Fibroblast of mammary gland (primary cell): Measurements from ENCODE around the gene ASPN.

ENCODE experiments used
- DNase-seq: peaks from one replicate; pipeline ENCODE4 v3.0.0-alpha.2; 2010; ENCODE audit warnings: low read depth
- H3K4me3 ChIP-seq: 2 replicates; pipeline ENCODE4 v1.5.1; 2011; ENCODE audit warnings: low read depth, mild to moderate bottlenecking, low read length, moderate library complexity; ENCODE audit not compliant: control insufficient read depth
- TF ChIP-seq, protein P1 (sequence below): conservative IDR thresholded peaks from 2 replicates; pipeline ENCODE4 v1.5.1; 2011; ENCODE audit warnings: low read depth, low read length, inconsistent platforms; ENCODE audit not compliant: control insufficient read depth, insufficient read depth

The ASPN gene

DNA sequence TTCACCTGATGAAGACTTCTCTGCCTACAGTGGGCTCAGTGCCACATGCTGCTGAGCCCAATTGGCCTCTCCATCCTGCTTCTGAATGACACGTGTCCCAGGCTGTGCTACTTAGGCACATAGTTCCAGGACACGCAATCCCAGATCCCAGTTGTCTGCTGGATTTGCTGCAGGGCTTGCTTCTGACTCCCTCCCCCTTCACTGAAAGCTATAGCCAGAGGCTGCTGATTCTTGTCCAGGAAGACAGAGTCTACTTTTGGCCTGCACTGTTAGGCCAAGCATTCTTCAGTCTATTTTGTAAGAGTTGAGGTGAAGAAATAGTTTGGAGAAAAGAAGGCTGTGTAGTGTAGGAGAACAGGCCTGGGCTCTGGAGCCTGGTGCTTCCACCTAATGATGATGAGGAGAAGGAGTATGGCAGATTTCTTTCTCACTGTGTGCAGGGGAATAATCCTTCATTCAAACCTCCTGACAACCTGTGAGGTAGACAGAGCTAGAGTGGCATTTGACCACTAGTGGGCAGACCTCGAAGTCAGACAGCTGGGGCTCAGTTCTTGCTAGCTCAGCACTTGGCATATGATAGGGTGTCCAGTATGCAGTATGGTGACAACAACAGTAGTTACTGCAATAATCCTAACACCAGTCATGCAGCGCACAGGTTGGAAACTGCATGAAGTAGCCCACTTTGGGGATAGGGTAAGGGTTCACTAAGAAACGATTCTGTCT lies 19.5 kb upstream of the ASPN start:
- no peak overlapping the region for H3K4me3 ChIP-seq
- TF ChIP-seq, protein P1, sequence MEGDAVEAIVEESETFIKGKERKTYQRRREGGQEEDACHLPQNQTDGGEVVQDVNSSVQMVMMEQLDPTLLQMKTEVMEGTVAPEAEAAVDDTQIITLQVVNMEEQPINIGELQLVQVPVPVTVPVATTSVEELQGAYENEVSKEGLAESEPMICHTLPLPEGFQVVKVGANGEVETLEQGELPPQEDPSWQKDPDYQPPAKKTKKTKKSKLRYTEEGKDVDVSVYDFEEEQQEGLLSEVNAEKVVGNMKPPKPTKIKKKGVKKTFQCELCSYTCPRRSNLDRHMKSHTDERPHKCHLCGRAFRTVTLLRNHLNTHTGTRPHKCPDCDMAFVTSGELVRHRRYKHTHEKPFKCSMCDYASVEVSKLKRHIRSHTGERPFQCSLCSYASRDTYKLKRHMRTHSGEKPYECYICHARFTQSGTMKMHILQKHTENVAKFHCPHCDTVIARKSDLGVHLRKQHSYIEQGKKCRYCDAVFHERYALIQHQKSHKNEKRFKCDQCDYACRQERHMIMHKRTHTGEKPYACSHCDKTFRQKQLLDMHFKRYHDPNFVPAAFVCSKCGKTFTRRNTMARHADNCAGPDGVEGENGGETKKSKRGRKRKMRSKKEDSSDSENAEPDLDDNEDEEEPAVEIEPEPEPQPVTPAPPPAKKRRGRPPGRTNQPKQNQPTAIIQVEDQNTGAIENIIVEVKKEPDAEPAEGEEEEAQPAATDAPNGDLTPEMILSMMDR, result peak; percentile 57
- peak; percentile 55 for DNase-seq

DNA sequence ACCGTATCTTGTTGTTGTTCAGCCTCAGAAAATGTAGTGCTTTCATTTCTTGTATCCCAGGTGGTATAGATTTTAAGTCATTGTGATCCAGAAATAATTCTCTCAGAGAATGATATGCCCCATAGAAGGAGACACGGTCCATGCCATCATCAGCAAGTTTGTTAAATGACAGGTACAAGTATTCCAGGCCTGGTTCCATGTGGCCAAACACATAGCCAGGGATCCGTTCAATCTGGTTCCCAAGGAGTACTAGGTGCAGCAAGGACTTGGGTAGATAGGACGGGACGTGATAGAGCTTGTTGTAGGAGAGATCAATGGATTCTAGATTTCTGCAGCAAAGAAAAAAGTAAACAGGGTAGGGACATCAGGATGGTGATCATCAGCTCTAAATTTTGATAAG lies 18.4 kb upstream of the ASPN start:
- H3K4me3 ChIP-seq, result no peak overlapping the region
- TF ChIP-seq, protein P1, result no peak
- DNase-seq, result no peak

DNA sequence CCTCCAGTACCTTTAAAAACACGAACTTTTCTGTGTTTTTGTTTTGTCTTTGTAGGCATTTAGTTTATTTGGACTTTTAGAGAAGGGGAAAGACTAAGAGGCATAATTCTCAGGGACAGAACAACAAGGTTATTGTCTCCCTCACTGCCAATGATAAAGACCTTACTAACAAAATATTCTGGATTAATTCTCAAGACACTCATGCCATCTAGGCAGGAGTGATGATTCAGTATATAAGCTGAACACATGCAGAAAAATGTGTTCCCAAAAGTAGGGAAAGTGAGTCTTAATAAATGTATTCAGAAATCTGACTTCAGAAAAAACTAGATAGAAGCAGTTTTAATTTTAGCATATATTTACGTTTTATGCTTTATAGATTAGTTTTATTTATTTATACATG lies 17.4 kb upstream of the ASPN start:
- no peak overlapping the region for H3K4me3 ChIP-seq
- TF ChIP-seq, protein P1, result no peak

DNA sequence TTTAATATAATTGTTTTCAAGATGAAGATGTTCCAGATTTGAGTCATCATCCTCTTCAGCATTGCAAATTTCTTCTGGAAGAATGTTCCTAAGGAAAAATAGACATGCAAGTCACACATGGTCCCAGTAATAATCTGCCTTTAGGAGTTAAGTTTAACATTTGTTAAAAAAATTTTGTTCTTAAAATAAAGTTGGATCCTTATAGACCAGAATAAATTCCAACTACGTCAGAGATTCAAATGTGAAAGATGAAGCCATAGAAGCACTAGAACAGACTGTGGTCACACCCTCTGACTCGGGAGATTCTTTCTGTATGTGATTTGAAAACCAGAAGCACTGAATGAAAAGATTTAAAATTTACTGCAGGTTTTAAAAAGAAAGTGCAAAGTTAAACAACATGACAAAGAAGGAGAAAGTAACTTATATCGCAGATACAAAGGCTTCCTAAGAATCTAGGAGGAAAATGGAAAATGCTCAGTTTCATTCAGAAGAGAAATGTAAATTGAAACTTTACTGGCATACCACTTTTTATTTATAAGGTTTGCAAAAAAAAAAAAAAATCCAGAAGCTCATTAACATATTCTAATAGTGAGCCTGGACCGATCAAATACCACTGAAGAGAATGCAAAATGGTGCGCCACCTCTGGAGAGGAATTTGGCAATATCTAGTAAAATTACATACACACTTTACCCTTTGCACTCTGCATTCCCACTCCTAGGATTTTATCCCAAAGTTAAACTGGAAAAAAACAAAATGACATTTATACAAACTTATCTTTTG lies 14.3 kb upstream of the ASPN start:
- H3K4me3 ChIP-seq, result no peak overlapping the region
- TF ChIP-seq, protein P1, result no peak
- DNase-seq, result peak; percentile 38

More for the DNA sequence above, 17.4 kb upstream of the ASPN start:
- DNase-seq, result no peak

DNA sequence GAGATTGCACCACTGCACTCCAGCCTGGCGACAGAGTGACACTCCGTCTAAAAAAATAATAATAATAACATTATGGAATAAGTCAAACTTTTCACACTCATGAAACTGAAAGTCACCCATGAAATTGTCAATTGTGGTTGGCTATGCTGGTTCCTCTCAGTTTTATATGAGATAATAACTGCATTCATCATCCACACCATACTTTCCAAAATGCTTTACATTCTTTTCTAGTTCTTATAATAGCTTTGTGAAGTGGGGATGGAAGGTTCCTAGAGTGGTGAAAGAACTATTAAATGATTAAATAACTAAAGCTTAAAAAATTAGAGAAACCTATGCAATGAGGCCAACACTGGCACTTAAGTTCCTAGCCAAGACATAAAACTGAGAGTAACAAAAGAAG lies 12.6 kb upstream of the ASPN start:
- H3K4me3 ChIP-seq, result no peak overlapping the region
- DNase-seq, result no peak
- TF ChIP-seq, protein P1, result no peak

DNA sequence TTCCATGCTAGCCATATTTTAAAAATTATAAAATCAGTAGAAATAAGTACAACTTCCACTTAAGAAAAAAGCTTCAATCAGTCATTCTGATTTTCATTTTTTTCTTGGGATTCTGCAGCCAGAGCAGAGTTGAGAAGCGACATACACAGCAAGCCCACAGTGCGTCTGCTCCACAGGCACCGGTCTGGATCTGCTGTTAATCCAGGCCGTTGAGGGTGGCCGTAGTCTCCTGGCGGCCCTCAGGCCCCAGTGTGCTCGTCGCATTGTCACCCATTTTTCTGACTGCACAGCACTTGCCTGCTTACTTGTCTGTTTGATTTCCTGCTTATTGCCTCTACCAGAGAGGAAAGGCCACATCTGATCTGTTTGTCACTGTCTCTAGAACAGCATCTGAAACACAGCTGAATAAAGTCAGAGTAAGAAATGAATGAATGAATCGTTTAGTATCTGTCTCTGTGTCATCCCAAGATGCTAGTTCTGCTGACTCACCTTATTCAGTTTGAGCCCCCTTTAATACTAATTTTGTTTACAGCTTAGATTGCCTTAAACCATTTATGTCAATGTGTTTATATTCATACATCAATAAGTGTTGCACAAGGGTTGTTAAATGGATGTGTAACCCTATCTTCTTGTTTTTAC lies 11.6 kb upstream of the ASPN start:
- H3K4me3 ChIP-seq, result no peak overlapping the region
- DNase-seq, result no peak
- TF ChIP-seq, protein P1, result no peak
